Brain microvascular endothelial cell (primary cell): ENCODE data around the gene RNF213.

Experiments
- DNase-seq: peaks from one replicate; pipeline ENCODE4 v3.0.0-alpha.2; 2020
- H3K27ac ChIP-seq: fragments of 250-450 bp; sonication (Bioruptor Pico); 2 replicates; pipeline ENCODE4 v1.5.1; 2020; ENCODE audit warnings: mild to moderate bottlenecking, moderate library complexity
- H3K27me3 ChIP-seq: fragments of 250-450 bp; sonication (Bioruptor Pico); replicated peaks from 2 replicates; pipeline ENCODE4 v1.5.1; 2020; ENCODE audit warnings: mild to moderate bottlenecking
- H3K36me3 ChIP-seq: fragments of 250-450 bp; sonication (Bioruptor Pico); replicated peaks from 2 replicates; pipeline ENCODE4 v1.5.1; 2020; ENCODE audit warnings: mild to moderate bottlenecking
- H3K4me3 ChIP-seq: 2 replicates; pipeline ENCODE4 v1.5.1; 2011; ENCODE audit warnings: low read depth, mild to moderate bottlenecking, control low read depth, low read length, moderate library complexity
- CTCF ChIP-seq: IDR thresholded peaks from 2 replicates; pipeline ENCODE4 v1.5.1; 2011; ENCODE audit warnings: low read depth, mild to moderate bottlenecking, moderate library complexity, low read length, control low read depth, inconsistent platforms; ENCODE audit errors: missing control alignments
- in situ Hi-C: cut with HindIII; loops from 2 replicates; pipeline ENCODE4 v1.10.0; 2017; ENCODE audit warnings: low sequenced_read_pairs, low pct_ligation_motif_present

The RNF213 gene

GRCh38 chr17:80290156-80290555 is 29.5 kb downstream of the RNF213 start:
- Histone ChIP-seq H3K36me3 (peaks cover 47% of the 10 kb centered on the region), H3K4me3 (no peak overlapping the region), H3K27me3 (no peaks in the 10 kb centered on the region), H3K27ac (no peak overlapping the region)
- TF ChIP-seq CTCF: no peak
- in situ Hi-C loops: no loop called here
- DNase-seq: no peak

GRCh38 chr17:80291260-80291659 is 30.6 kb downstream of the RNF213 start:
- Histone ChIP-seq H3K27ac (no peak overlapping the region), H3K4me3 (no peak overlapping the region), H3K36me3 (peaks cover 51% of the 10 kb centered on the region), H3K27me3 (no peaks in the 10 kb centered on the region)
- no peak for TF ChIP-seq CTCF
- DNase-seq: no peak
- in situ Hi-C loops: no loop called here

- in situ Hi-C loops: no loop called here
- peaks cover 58% of the 10 kb centered on the region for H3K36me3 ChIP-seq
- no peak overlapping the region for H3K4me3 ChIP-seq
- H3K27me3 ChIP-seq: no peaks in the 10 kb centered on the region
- DNase-seq: no peak
- no peak overlapping the region for H3K27ac ChIP-seq
- no peak for TF ChIP-seq CTCF
Observed at GRCh38 chr17:80291691-80292487, 31.2 kb downstream of the RNF213 start.

- Histone ChIP-seq H3K27ac (no peak overlapping the region), H3K27me3 (no peaks in the 10 kb centered on the region), H3K36me3 (peaks cover 59% of the 10 kb centered on the region), H3K4me3 (no peak overlapping the region)
- in situ Hi-C loops: no loop called here
- TF ChIP-seq CTCF: peak; percentile 29
- no peak for DNase-seq
Observed at GRCh38 chr17:80292521-80292971, 31.9 kb downstream of the RNF213 start.

GRCh38 chr17:80294210-80294609 is 33.6 kb downstream of the RNF213 start:
- no peak for DNase-seq
- H3K4me3 ChIP-seq: no peak overlapping the region
- no peaks in the 10 kb centered on the region for H3K27me3 ChIP-seq
- H3K36me3 ChIP-seq: peaks cover 60% of the 10 kb centered on the region
- no peak overlapping the region for H3K27ac ChIP-seq
- TF ChIP-seq CTCF: no peak
- in situ Hi-C loops: no loop called here

GRCh38 chr17:80294653-80295052 is 34.0 kb downstream of the RNF213 start:
- Histone ChIP-seq H3K27me3 (no peaks in the 10 kb centered on the region), H3K4me3 (no peak overlapping the region), H3K27ac (no peak overlapping the region), H3K36me3 (peaks cover 61% of the 10 kb centered on the region)
- TF ChIP-seq CTCF: no peak
- in situ Hi-C loops: no loop called here
- no peak for DNase-seq
